ENCODE measurements around the gene TCEA2.

DNA sequence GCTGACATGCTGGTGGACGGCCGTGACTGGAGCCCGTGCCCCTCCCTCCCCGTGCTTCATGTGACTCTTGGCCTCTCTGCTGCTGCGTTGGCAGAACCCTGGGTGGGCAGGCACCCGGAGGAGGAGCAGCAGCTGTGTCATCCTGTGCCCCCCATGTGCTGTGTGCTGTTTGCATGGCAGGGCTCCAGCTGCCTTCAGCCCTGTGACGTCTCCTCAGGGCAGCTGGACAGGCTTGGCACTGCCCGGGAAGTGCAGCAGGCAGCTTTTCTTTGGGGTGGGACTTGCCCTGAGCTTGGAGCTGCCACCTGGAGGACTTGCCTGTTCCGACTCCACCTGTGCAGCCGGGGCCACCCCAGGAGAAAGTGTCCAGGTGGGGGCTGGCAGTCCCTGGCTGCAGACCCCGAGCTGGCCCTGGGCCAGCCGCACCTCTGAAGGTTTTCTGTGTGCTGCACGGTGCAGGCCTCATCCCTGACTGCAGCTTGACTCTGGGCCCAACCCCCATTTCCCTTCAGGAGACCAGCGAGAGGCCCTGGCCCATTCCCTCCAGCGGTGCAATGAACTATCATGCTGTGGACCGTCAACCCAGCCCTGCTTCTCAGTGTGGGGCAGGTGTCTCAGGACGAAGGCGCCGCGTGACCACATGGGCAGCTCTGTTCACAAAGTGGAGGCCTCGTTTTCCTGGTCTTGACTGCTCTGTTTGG is 36.2 kb downstream of the TCEA2 start:
- TF ChIP-seq, protein P1, sequence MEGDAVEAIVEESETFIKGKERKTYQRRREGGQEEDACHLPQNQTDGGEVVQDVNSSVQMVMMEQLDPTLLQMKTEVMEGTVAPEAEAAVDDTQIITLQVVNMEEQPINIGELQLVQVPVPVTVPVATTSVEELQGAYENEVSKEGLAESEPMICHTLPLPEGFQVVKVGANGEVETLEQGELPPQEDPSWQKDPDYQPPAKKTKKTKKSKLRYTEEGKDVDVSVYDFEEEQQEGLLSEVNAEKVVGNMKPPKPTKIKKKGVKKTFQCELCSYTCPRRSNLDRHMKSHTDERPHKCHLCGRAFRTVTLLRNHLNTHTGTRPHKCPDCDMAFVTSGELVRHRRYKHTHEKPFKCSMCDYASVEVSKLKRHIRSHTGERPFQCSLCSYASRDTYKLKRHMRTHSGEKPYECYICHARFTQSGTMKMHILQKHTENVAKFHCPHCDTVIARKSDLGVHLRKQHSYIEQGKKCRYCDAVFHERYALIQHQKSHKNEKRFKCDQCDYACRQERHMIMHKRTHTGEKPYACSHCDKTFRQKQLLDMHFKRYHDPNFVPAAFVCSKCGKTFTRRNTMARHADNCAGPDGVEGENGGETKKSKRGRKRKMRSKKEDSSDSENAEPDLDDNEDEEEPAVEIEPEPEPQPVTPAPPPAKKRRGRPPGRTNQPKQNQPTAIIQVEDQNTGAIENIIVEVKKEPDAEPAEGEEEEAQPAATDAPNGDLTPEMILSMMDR (IDR thresholded peaks at IDR 0.05; ENCODE audit: low read depth, low read length), result no peak
- TF ChIP-seq POLR2A (IDR thresholded peaks at IDR 0.05; ENCODE audit: extremely low read depth, insufficient read length) (no peak), MYC (IDR thresholded peaks at IDR 0.05; ENCODE audit: low read depth, low read length) (no peak)
- TF ChIP-seq, protein P2, sequence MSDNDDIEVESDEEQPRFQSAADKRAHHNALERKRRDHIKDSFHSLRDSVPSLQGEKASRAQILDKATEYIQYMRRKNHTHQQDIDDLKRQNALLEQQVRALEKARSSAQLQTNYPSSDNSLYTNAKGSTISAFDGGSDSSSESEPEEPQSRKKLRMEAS (IDR thresholded peaks at IDR 0.05; ENCODE audit: low read depth, low read length), result no peak
